K562 (cell line): Measurements from ENCODE around the gene CTBP2. TPM values are rescaled to one million over a fixed set of nuclear protein-coding genes. Genes with fewer than 3 reads are reported as not detected.

Experiments used
- ATAC-seq: fragments of 200-7000 bp; cut with Tn5 transposase; 3 replicates; pipeline ENCODE4 v1.9.1; 2020; ENCODE audit warnings: moderate library complexity
- BruUV-seq: library from RNA; stranded (reverse); fragments of 400-500 nt; replicated peaks from 2 replicates; lab custom pipeline; 2021; lab: Mats Ljungman, UMichigan
- CTCF ChIA-PET: fragments of 300-600 bp; formaldehyde crosslinking; extraction: SDS; loops from one replicate; lab custom pipeline; 2021; ENCODE audit warnings: low intra/inter-chr PET ratio; lab: Yijun Ruan, JAX
- POLR2A ChIA-PET: fragments of 300-600, 350-650 bp; sonication (Branson Sonifier 250); formaldehyde crosslinking; extraction: SDS; loops from one replicate; lab custom pipeline; 2021; ENCODE audit warnings: antibody characterized with exemption, inconsistent platforms; lab: Yijun Ruan, JAX
- DNase-seq, 4 experiments: peaks; one replicate each; pipeline versions ENCODE4 v3.0.0 to v3.0.0-alpha.2; 2011 to 2018; ENCODE audit warnings: low spot score in 3 of 4, mixed read lengths in 3 of 4; ENCODE audit errors: extremely low read depth in 1 of 4
- FAIRE-seq: peaks from 2 replicates; lab custom pipeline; 2011; peaks lifted over from hg19 to GRCh38; lab: Jason Lieb, UNC
- H2AFZ ChIP-seq: 2 replicates; pipeline ENCODE4 v1.6.0; 2011; ENCODE audit warnings: low read depth, low read length, control low read depth, inconsistent platforms
- H3K27ac ChIP-seq: fragments of 200-600 bp; 3 replicates; pipeline ENCODE4 v1.8.0; 2011; ENCODE audit warnings: low read depth, mild to moderate bottlenecking, control low read depth, inconsistent platforms, low read length, moderate library complexity, mixed read lengths; ENCODE audit errors: extremely low read depth
- H3K27me3 ChIP-seq, 2 experiments: fragments of 300-600 bp in 1 of 2; 2 replicates in 1 of 2; 3 replicates in 1 of 2; pipeline versions ENCODE4 v1.6.0 to v1.8.0; 2011; ENCODE audit warnings: inconsistent platforms in 2 of 2, low read length in 2 of 2, mild to moderate bottlenecking in 1 of 2, mixed read lengths in 1 of 2, moderate library complexity in 1 of 2; ENCODE audit not compliant: control insufficient read depth in 2 of 2, insufficient read depth in 2 of 2
- H3K36me3 ChIP-seq: fragments of 300-600 bp; 3 replicates; pipeline ENCODE4 v1.8.0; 2011; ENCODE audit warnings: mild to moderate bottlenecking, low read length, inconsistent platforms; ENCODE audit not compliant: control insufficient read depth, insufficient read depth
- H3K4me1 ChIP-seq, 2 experiments: fragments of 200-600 bp in 1 of 2; replicated peaks in 1 of 2; 2 replicates in 1 of 2; 3 replicates in 1 of 2; pipeline versions ENCODE4 v1.5.1 to v1.8.0; 2011; ENCODE audit warnings: inconsistent platforms in 2 of 2, low read length in 2 of 2, mild to moderate bottlenecking in 1 of 2, mixed read lengths in 1 of 2, moderate library complexity in 1 of 2; ENCODE audit not compliant: control insufficient read depth in 2 of 2, insufficient read depth in 2 of 2
- H3K4me2 ChIP-seq: 2 replicates; pipeline ENCODE4 v1.6.1; 2011; ENCODE audit warnings: low read length, control low read depth, inconsistent platforms, mixed read lengths; ENCODE audit not compliant: insufficient read depth
- H3K4me3 ChIP-seq: fragments of 200-600 bp; sonication (generic), shearing (Covaris generic); 2 replicates; pipeline ENCODE4 v1.5.1; 2016; ENCODE audit warnings: control low read depth, inconsistent platforms
- H3K79me2 ChIP-seq: fragments of 200-600 bp; 3 replicates; pipeline ENCODE4 v1.8.0; 2011; ENCODE audit warnings: low read length, inconsistent platforms; ENCODE audit not compliant: control insufficient read depth, insufficient read depth
- H3K9ac ChIP-seq, 2 experiments: 2 replicates each; pipeline versions ENCODE4 v1.6.0 to v1.6.1; 2011; ENCODE audit warnings: low read depth in 2 of 2, low read length in 2 of 2, control low read depth in 1 of 2, inconsistent platforms in 1 of 2, mild to moderate bottlenecking in 1 of 2, mixed read lengths in 1 of 2; ENCODE audit not compliant: insufficient read depth in 1 of 2
- H3K9me1 ChIP-seq: one replicate; pipeline ENCODE4 v1.6.0; 2011; ENCODE audit warnings: inconsistent platforms, mild to moderate bottlenecking, low read length, moderate library complexity; ENCODE audit not compliant: control insufficient read depth, insufficient read depth
- H3K9me3 ChIP-seq: replicated peaks from 2 replicates; pipeline ENCODE4 v1.5.1; 2011; ENCODE audit warnings: low read depth, low read length, inconsistent platforms; ENCODE audit not compliant: control insufficient read depth, insufficient read depth
- H4K20me1 ChIP-seq: replicated peaks from 2 replicates; pipeline ENCODE4 v1.6.1; 2011; ENCODE audit warnings: low read length, inconsistent platforms, mixed read lengths; ENCODE audit not compliant: control insufficient read depth, insufficient read depth
- ARID1B ChIP-seq: fragments of 450-650 bp; IDR thresholded peaks from 2 replicates; pipeline ENCODE4 v1.6.1; 2016; ENCODE audit warnings: antibody characterized with exemption, mild to moderate bottlenecking, inconsistent platforms
- BDP1 ChIP-seq: IDR thresholded peaks from 3 replicates; pipeline ENCODE4 v1.6.1; 2011; ENCODE audit not compliant: insufficient read length, insufficient read depth
- E2F3 ChIP-seq: fragments of 250-450 bp; sonication (Bioruptor Pico); IDR thresholded peaks from 2 replicates; pipeline ENCODE4 v1.4.0; 2020; ENCODE audit warnings: mild to moderate bottlenecking
- EHMT2 ChIP-seq: fragments of 450-650 bp; IDR thresholded peaks from 2 replicates; pipeline ENCODE4 v1.6.1; 2018; ENCODE audit warnings: antibody characterized with exemption
- ELK3 ChIP-seq: fragments of 450-650 bp; formaldehyde crosslinking; IDR thresholded peaks from 2 replicates; pipeline ENCODE4 v1.4.0; 2020; ENCODE audit warnings: mild to moderate bottlenecking
- MECOM ChIP-seq: fragments of 250-450 bp; sonication (Bioruptor Pico); IDR thresholded peaks from 2 replicates; pipeline ENCODE4 v1.8.0; 2022; ENCODE audit warnings: inconsistent platforms
- MEF2D ChIP-seq: conservative IDR thresholded peaks from 2 replicates; pipeline ENCODE4 v1.6.1; 2016; ENCODE audit warnings: low read depth, missing genetic modification characterization, missing compliant biosample characterization
- NUFIP1 ChIP-seq: fragments of 450-650 bp; IDR thresholded peaks from 2 replicates; pipeline ENCODE4 v1.6.1; 2018; ENCODE audit not compliant: partially characterized antibody
- RFX5 ChIP-seq: IDR thresholded peaks from 2 replicates; pipeline ENCODE4 v1.6.1; 2011; ENCODE audit warnings: low read depth, mild to moderate bottlenecking, improper control_type of control experiment, low read length
- RHOXF2B ChIP-seq: fragments of 250-450 bp; sonication (Bioruptor Pico); conservative IDR thresholded peaks from 2 replicates; pipeline ENCODE4 v1.5.1; 2021
- SUPT5H ChIP-seq: fragments of 450-650 bp; IDR thresholded peaks from 2 replicates; pipeline ENCODE4 v1.6.1; 2016
- TGIF2 ChIP-seq: sonication (generic); formaldehyde crosslinking; IDR thresholded peaks from 2 replicates; pipeline ENCODE4 v1.8.1; 2022; ENCODE audit warnings: mild to moderate bottlenecking, missing genetic modification reagents, moderate library complexity
- TSC22D4 ChIP-seq: fragments of 450-650 bp; IDR thresholded peaks from 2 replicates; pipeline ENCODE4 v1.6.1; 2016; ENCODE audit warnings: missing genetic modification characterization, missing biosample characterization, control low read depth
- XRCC4 ChIP-seq: IDR thresholded peaks from one replicate; pipeline ENCODE4 v1.6.1; 2011; ENCODE audit not compliant: insufficient read depth, insufficient read length; ENCODE audit errors: extremely low read depth
- ZNF133 ChIP-seq: fragments of 250-450 bp; sonication (Bioruptor Pico); IDR thresholded peaks from 2 replicates; pipeline ENCODE4 v1.4.0; 2020; ENCODE audit warnings: mild to moderate bottlenecking
- ZNF431 ChIP-seq: sonication (generic); formaldehyde crosslinking; IDR thresholded peaks from 2 replicates; pipeline ENCODE4 v1.8.0; 2022; ENCODE audit warnings: mild to moderate bottlenecking, missing genetic modification reagents
- ZNF785 ChIP-seq: fragments of 250-450 bp; sonication (Bioruptor Pico); IDR thresholded peaks from 2 replicates; pipeline ENCODE4 v1.4.0; 2020; ENCODE audit warnings: mild to moderate bottlenecking
- WGBS: fragments of 100-300 bp; shearing (Covaris generic); methylation state at CpG from one replicate; pipeline ENCODE4 v1.1.6; 2016; ENCODE audit warnings: low coverage, mixed read lengths; ENCODE audit not compliant: insufficient coverage; ENCODE audit errors: missing lambda C conversion rate; 5-methylcytosine and 5-hydroxymethylcytosine counted together
- in situ Hi-C: fragments of 300-500 bp; cut with MboI; formaldehyde crosslinking; loops from 4 replicates; pipeline ENCODE4 v1.15.0; 2018; ENCODE audit warnings: inconsistent platforms, mixed read lengths
- intact Hi-C: fragments of 100-400 bp; cut with micrococcal nuclease; formaldehyde crosslinking; loops from 2 replicates; pipeline ENCODE4 v1.14.2; 2022
- polyA plus RNA-seq, 8 experiments: library from polyadenylated mRNA; depleted of rRNA in 4 of 8; stranded (reverse) in 5 of 8; unstranded in 3 of 8; fragments of >200 nt; fragmentation: Nextera tagmentation in 2 of 8; fragmentation: Illumina TruSeq in 1 of 8; extraction: Ambion mirVana in 2 of 8; extraction: Trizol in 1 of 8; gene quantifications; 2 replicates each; pipeline versions ENCODE4 v1.2.1 to v1.2.3, GENCODE V29; 2011 to 2014; ENCODE audit warnings: inconsistent platforms in 1 of 8, missing spikeins in 1 of 8
- total RNA-seq, 7 experiments: library from RNA; depleted of rRNA in 6 of 7; stranded (reverse); fragments of >200 nt in 6 of 7; fragmentation: Illumina TruSeq in 2 of 7; extraction: Trizol in 2 of 7; gene quantifications; 2 replicates each; pipeline versions ENCODE4 v1.2.1 to v1.2.3, GENCODE V29; 2011 to 2021; ENCODE audit warnings: low replicate concordance in 1 of 7

Gene CTBP2
- total and polyA plus RNA-seq, 9 of the 15 experiments (the other 6 are each of a cell fraction or from before 2014, with no cell fraction given) = 1.3 to 8.8 (median 5.1) TPM

GRCh38 chr10:125023255-125023654 is 137.1 kb downstream of the CTBP2 start:
- no peaks in the 10 kb centered on the region for H3K79me2 ChIP-seq
- H3K4me1 ChIP-seq = no peaks in the 10 kb centered on the region
- no peak overlapping the region for H3K4me3 ChIP-seq
- in situ Hi-C loops (no loop called here), intact Hi-C loops (no loop called here)
- H3K27ac ChIP-seq = no peak overlapping the region
- FAIRE-seq (no peak), ATAC-seq (no peak), DNase-seq (no peak)
- H3K9me1 ChIP-seq = no peaks in the 10 kb centered on the region
- no TSS peak for BruUV-seq
- no peak overlapping the region for H3K9ac ChIP-seq
- H3K36me3 ChIP-seq = no peaks in the 10 kb centered on the region
- no peak overlapping the region for H3K4me2 ChIP-seq
- TF ChIP-seq MEF2D (tag) = no peak
- TF ChIP-seq ARID1B = no peak
- no peak for TF ChIP-seq EHMT2
- TF ChIP-seq BDP1 = no peak
- TF ChIP-seq MECOM (CRISPR knock-in tag) = no peak
- no peak for TF ChIP-seq TSC22D4
- TF ChIP-seq RHOXF2B (CRISPR knock-in tag) = no peak
- no peak for TF ChIP-seq ZNF785
- no peak for TF ChIP-seq RFX5
- no peak for TF ChIP-seq NUFIP1
- TF ChIP-seq ELK3 (CRISPR knock-in tag) = no peak
- no peak for TF ChIP-seq TGIF2 (CRISPR knock-in tag)
- no peak for TF ChIP-seq SUPT5H
- no peak for TF ChIP-seq ZNF431
- TF ChIP-seq XRCC4 = no peak
- TF ChIP-seq ZNF133 (CRISPR knock-in tag) = no peak
- no peak for TF ChIP-seq E2F3 (CRISPR knock-in tag)
- TF ChIP-seq, all 486 proteins: peak for 0
- POLR2A ChIA-PET = no interaction called here
- CTCF ChIA-PET = no interaction called here
- Histone ChIP-seq H2AFZ (no peak overlapping the region), H3K9me3 (no peaks in the 10 kb centered on the region), H4K20me1 (no peaks in the 10 kb centered on the region), H3K27me3 (no peaks in the 10 kb centered on the region)
- no CpG with 5 or more reads among the region's 21 CpGs for WGBS
